HepG2 (cell line): ENCODE measurements around the gene GRAMD4. TPM values are rescaled to one million over a fixed set of nuclear protein-coding genes. Genes with fewer than 3 reads are reported as not detected.

Source experiments
- CSRNP1 ChIP-seq: sonication (generic); formaldehyde crosslinking; IDR thresholded peaks from 2 replicates; pipeline ENCODE4 v1.8.1; 2023; ENCODE audit warnings: mild to moderate bottlenecking, missing genetic modification reagents
- GABPB1 ChIP-seq: IDR thresholded peaks from 2 replicates; pipeline ENCODE4 v1.6.1; 2016; ENCODE audit warnings: mild to moderate bottlenecking, missing genetic modification reagents, moderate library complexity, missing compliant biosample characterization
- HDAC2 ChIP-seq: sonication (generic); formaldehyde crosslinking; IDR thresholded peaks from 2 replicates; pipeline ENCODE4 v1.4.0; 2020; ENCODE audit warnings: missing genetic modification reagents
- HOMEZ ChIP-seq: IDR thresholded peaks from 2 replicates; pipeline ENCODE4 v1.6.1; 2016; ENCODE audit warnings: low read depth
- MAFG ChIP-seq: sonication (generic); formaldehyde crosslinking; IDR thresholded peaks from 2 replicates; pipeline ENCODE4 v1.5.1; 2020; ENCODE audit warnings: mild to moderate bottlenecking, missing genetic modification reagents
- MAX ChIP-seq: IDR thresholded peaks from 2 replicates; pipeline ENCODE4 v1.6.1; 2012; ENCODE audit warnings: inconsistent platforms
- MEF2D ChIP-seq: sonication (generic); formaldehyde crosslinking; IDR thresholded peaks from 2 replicates; pipeline ENCODE4 v1.5.1; 2020; ENCODE audit warnings: mild to moderate bottlenecking, missing genetic modification reagents
- MTF2 ChIP-seq: sonication (generic); formaldehyde crosslinking; IDR thresholded peaks from 2 replicates; pipeline ENCODE4 v1.5.0; 2020; ENCODE audit warnings: missing genetic modification reagents, borderline replicate concordance
- SNAPC4 ChIP-seq: sonication (generic); formaldehyde crosslinking; IDR thresholded peaks from 2 replicates; pipeline ENCODE4 v1.4.0; 2020; ENCODE audit warnings: mild to moderate bottlenecking, missing genetic modification reagents
- ZNF333 ChIP-seq: sonication (generic); formaldehyde crosslinking; IDR thresholded peaks from 2 replicates; pipeline ENCODE4 v1.4.0; 2020; ENCODE audit warnings: mild to moderate bottlenecking, missing genetic modification reagents, borderline replicate concordance
- ZNF598 ChIP-seq: sonication (generic); formaldehyde crosslinking; IDR thresholded peaks from 2 replicates; pipeline ENCODE4 v1.5.1; 2020; ENCODE audit warnings: mild to moderate bottlenecking, missing genetic modification reagents, borderline replicate concordance
- ZNF674 ChIP-seq: sonication (generic); formaldehyde crosslinking; IDR thresholded peaks from 2 replicates; pipeline ENCODE4 v1.5.0; 2020; ENCODE audit warnings: low read depth, mild to moderate bottlenecking, missing genetic modification reagents
- ZNF710 ChIP-seq: sonication (generic); formaldehyde crosslinking; IDR thresholded peaks from 2 replicates; pipeline ENCODE4 v1.5.0; 2020; ENCODE audit warnings: mild to moderate bottlenecking, missing genetic modification reagents, borderline replicate concordance
- ZNF768 ChIP-seq: sonication (generic); formaldehyde crosslinking; IDR thresholded peaks from 2 replicates; pipeline ENCODE4 v1.4.0; 2020; ENCODE audit warnings: missing genetic modification reagents
- polyA plus RNA-seq, 8 experiments: library from polyadenylated mRNA; depleted of rRNA in 3 of 8; stranded (reverse) in 7 of 8; unstranded in 1 of 8; fragments of >200 nt; fragmentation: Illumina TruSeq in 4 of 8; extraction: Trizol in 4 of 8; gene quantifications; 2 replicates each; pipeline versions ENCODE4 v1.2.1 to v1.2.3, GENCODE V29; 2011 to 2016; ENCODE audit warnings: low read depth in 4 of 8, missing spikeins in 1 of 8, mixed read lengths in 1 of 8; ENCODE audit not compliant: insufficient read depth in 1 of 8
- total RNA-seq, 5 experiments: library from RNA; depleted of rRNA; stranded (reverse); fragments of >200 nt; fragmentation: Illumina TruSeq; extraction: Trizol; gene quantifications; 2 replicates each; pipeline ENCODE4 v1.2.3, GENCODE V29; 2016; ENCODE audit warnings: low read depth in 1 of 5

GRAMD4 gene
- total and polyA plus RNA-seq, 2 of the 13 experiments (the other 11 are each of a cell fraction or from before 2014, with no cell fraction given): 15.2 to 15.7 TPM

GRCh38 chr22:46578824-46579561 lies 41.2 kb upstream of the GRAMD4 start (continued):
- TF ChIP-seq HOMEZ (CRISPR knock-in tag): no peak; the same call in 1 of the 2 replicates
- peak; percentile 50; the same call in 1 of the 2 replicates for TF ChIP-seq ZNF710 (CRISPR knock-in tag)
- peak; percentile 23; the same call in 1 of the 2 replicates for TF ChIP-seq ZNF768 (CRISPR knock-in tag)
- no peak for TF ChIP-seq MEF2D (CRISPR knock-in tag)
- TF ChIP-seq HDAC2 (CRISPR knock-in tag): no peak
- TF ChIP-seq MAX: peak; percentile 50; the same call in 1 of the 2 replicates
- TF ChIP-seq MTF2 (CRISPR knock-in tag): no peak
- TF ChIP-seq ZNF333 (CRISPR knock-in tag): no peak
- no peak for TF ChIP-seq ZNF598 (CRISPR knock-in tag)
- no peak for TF ChIP-seq SNAPC4 (CRISPR knock-in tag)
- no peak for TF ChIP-seq MAFG (CRISPR knock-in tag)
- no peak for TF ChIP-seq CSRNP1 (CRISPR knock-in tag)
- TF ChIP-seq ZNF674 (CRISPR knock-in tag): no peak
- no peak; the same call in 1 of the 2 replicates for TF ChIP-seq GABPB1 (CRISPR knock-in tag)
